ENCODE results near the gene BAX. TPM values are rescaled to one million over a fixed set of nuclear protein-coding genes. Genes with fewer than 3 reads are reported as not detected.
A peak's percentile ranks its signal among the peaks of the same experiment; 100 is the strongest.

Gene BAX
- total and polyA plus RNA-seq, 2 of the 13 experiments (the other 11 are each of a cell fraction or from before 2014, with no cell fraction given) = 139 to 176 TPM

- TF ChIP-seq PHF5A (CRISPR knock-in tag; IDR thresholded peaks at IDR 0.05; ENCODE audit: low read depth, unreplicated experiment) = peak; percentile 72
- peak; percentile 25; the same call in 1 of the 2 replicates for TF ChIP-seq DZIP1 (CRISPR knock-in tag; IDR thresholded peaks at IDR 0.05)
- TF ChIP-seq PAF1 (CRISPR knock-in tag; IDR thresholded peaks at IDR 0.05) = 0 out of 2 replicates have a peak, but pooled peaks have one; percentile 42
- TF ChIP-seq ZNF460 (CRISPR knock-in tag; IDR thresholded peaks at IDR 0.05; ENCODE audit: borderline replicate concordance) = no peak
- peak; percentile 95 to 99 for TF ChIP-seq MAFK (conservative IDR thresholded peaks at IDR 0.05 in 1 of 2, IDR thresholded peaks at IDR 0.05 in 1 of 2; ENCODE audit: low read length in 2 of 2)
- peak; percentile 62 to 77 for TF ChIP-seq POLR2A (IDR thresholded peaks at IDR 0.05; ENCODE audit: insufficient read depth in 1 of 2, low read depth in 2 of 2, low read length in 2 of 2)
- peak; percentile 55; the same call in 1 of the 2 replicates for TF ChIP-seq ZNF614 (CRISPR knock-in tag; IDR thresholded peaks at IDR 0.05; ENCODE audit: borderline replicate concordance)
- peak; percentile 38; the same call in 1 of the 2 replicates for TF ChIP-seq ARID3A (IDR thresholded peaks at IDR 0.05; ENCODE audit: low read depth, low read length)
- TF ChIP-seq SAP130 (CRISPR knock-in tag; IDR thresholded peaks at IDR 0.05; ENCODE audit: low read depth) = peak; percentile 84
- TF ChIP-seq TOPORS (CRISPR knock-in tag; IDR thresholded peaks at IDR 0.05) = peak; percentile 88; the same call in 1 of the 2 replicates
- peak; percentile 78; the same call in 1 of the 2 replicates for TF ChIP-seq RFX5 (IDR thresholded peaks at IDR 0.05; ENCODE audit: low read depth, low read length)
- peak; percentile 46; the same call in 1 of the 2 replicates for TF ChIP-seq ZNF784 (CRISPR knock-in tag; IDR thresholded peaks at IDR 0.05; ENCODE audit: borderline replicate concordance)
- TF ChIP-seq ZNF512B (CRISPR knock-in tag; IDR thresholded peaks at IDR 0.05; ENCODE audit: borderline replicate concordance) = 0 out of 2 replicates have a peak, but pooled peaks have one; percentile 33
- peak; percentile 72 for TF ChIP-seq ZNF574 (CRISPR knock-in tag; IDR thresholded peaks at IDR 0.05)
- peak; percentile 72 for TF ChIP-seq TAF1 (CRISPR knock-in tag; IDR thresholded peaks at IDR 0.05)
- TF ChIP-seq ZBTB7A (CRISPR knock-in tag; IDR thresholded peaks at IDR 0.05) = peak; percentile 95
- peak; percentile 56 for TF ChIP-seq TEAD3 (CRISPR knock-in tag; optimal IDR thresholded peaks at IDR 0.05; ENCODE audit: borderline replicate concordance)
Observed at GRCh38 chr19:48963371-48964204, 8.9 kb downstream of the BAX start (continued).
